Measurements from ENCODE around the gene PTAFR.

Gene PTAFR

GRCh38 chr1:28162151-28162550 lies 14.3 kb downstream of the PTAFR start:
- H3K4me1 ChIP-seq (ENCODE audit: low read depth, poor library complexity, severe bottlenecking): no peaks in the 10 kb centered on the region

GRCh38 chr1:28161751-28162150 lies 14.7 kb downstream of the PTAFR start:
- H3K27me3 ChIP-seq (ENCODE audit: insufficient read depth, low read depth): no peaks in the 10 kb centered on the region
- H3K9ac ChIP-seq: no peak overlapping the region
- no peak overlapping the region for H3K4me3 ChIP-seq (IDR thresholded peaks at IDR 0.05; ENCODE audit: insufficient read depth, low read depth, low read length)
- H4K20me1 ChIP-seq (ENCODE audit: insufficient read depth): no peaks in the 10 kb centered on the region
- no peak for TF ChIP-seq CTCF (conservative IDR thresholded peaks at IDR 0.05; ENCODE audit: low read depth, low read length)
- no peak overlapping the region for H3K4me2 ChIP-seq
- no peak overlapping the region for H3K27ac ChIP-seq
- no peaks in the 10 kb centered on the region for H3K79me2 ChIP-seq (ENCODE audit: insufficient read depth, low read depth)
- H2AFZ ChIP-seq (ENCODE audit: low read depth): no peak overlapping the region
- H3K36me3 ChIP-seq (ENCODE audit: insufficient read depth): no peaks in the 10 kb centered on the region
- H3K4me1 ChIP-seq (ENCODE audit: low read depth, poor library complexity, severe bottlenecking): no peaks in the 10 kb centered on the region

More at GRCh38 chr1:28162151-28162550, 14.3 kb downstream of the PTAFR start:
- Histone ChIP-seq H4K20me1 (ENCODE audit: insufficient read depth) (no peaks in the 10 kb centered on the region), H3K9ac (no peak overlapping the region), H2AFZ (ENCODE audit: low read depth) (no peak overlapping the region), H3K79me2 (ENCODE audit: insufficient read depth, low read depth) (no peaks in the 10 kb centered on the region), H3K36me3 (ENCODE audit: insufficient read depth) (no peaks in the 10 kb centered on the region), H3K4me2 (no peak overlapping the region), H3K27ac (no peak overlapping the region), H3K27me3 (ENCODE audit: insufficient read depth, low read depth) (no peaks in the 10 kb centered on the region), H3K4me3 (IDR thresholded peaks at IDR 0.05; ENCODE audit: insufficient read depth, low read depth, low read length) (no peak overlapping the region)
- no peak for TF ChIP-seq CTCF (conservative IDR thresholded peaks at IDR 0.05; ENCODE audit: low read depth, low read length)

- no peaks in the 10 kb centered on the region for H4K20me1 ChIP-seq (ENCODE audit: insufficient read depth)
- H3K27me3 ChIP-seq (ENCODE audit: insufficient read depth, low read depth): no peaks in the 10 kb centered on the region
- no peak overlapping the region for H3K27ac ChIP-seq
- H3K4me2 ChIP-seq: no peak overlapping the region
- H2AFZ ChIP-seq (ENCODE audit: low read depth): no peak overlapping the region
- no peaks in the 10 kb centered on the region for H3K79me2 ChIP-seq (ENCODE audit: insufficient read depth, low read depth)
- no peaks in the 10 kb centered on the region for H3K4me1 ChIP-seq (ENCODE audit: low read depth, poor library complexity, severe bottlenecking)
- no peak overlapping the region for H3K4me3 ChIP-seq (IDR thresholded peaks at IDR 0.05; ENCODE audit: insufficient read depth, low read depth, low read length)
- no peak overlapping the region for H3K9ac ChIP-seq
- no peaks in the 10 kb centered on the region for H3K36me3 ChIP-seq (ENCODE audit: insufficient read depth)
- no peak for TF ChIP-seq CTCF (conservative IDR thresholded peaks at IDR 0.05; ENCODE audit: low read depth, low read length)
Measured at GRCh38 chr1:28160782-28161266, 15.7 kb downstream of the PTAFR start.

- H3K4me3 ChIP-seq (IDR thresholded peaks at IDR 0.05; ENCODE audit: insufficient read depth, low read depth, low read length): no peak overlapping the region
Measured at GRCh38 chr1:28159680-28160079, 16.8 kb downstream of the PTAFR start.

More at GRCh38 chr1:28159680-28160079, 16.8 kb downstream of the PTAFR start:
- TF ChIP-seq CTCF (conservative IDR thresholded peaks at IDR 0.05; ENCODE audit: low read depth, low read length): no peak
- Histone ChIP-seq H3K4me1 (ENCODE audit: low read depth, poor library complexity, severe bottlenecking) (no peaks in the 10 kb centered on the region), H2AFZ (ENCODE audit: low read depth) (no peak overlapping the region), H3K4me2 (no peak overlapping the region), H4K20me1 (ENCODE audit: insufficient read depth) (no peaks in the 10 kb centered on the region), H3K27me3 (ENCODE audit: insufficient read depth, low read depth) (no peaks in the 10 kb centered on the region), H3K79me2 (ENCODE audit: insufficient read depth, low read depth) (no peaks in the 10 kb centered on the region), H3K36me3 (ENCODE audit: insufficient read depth) (no peaks in the 10 kb centered on the region), H3K27ac (no peak overlapping the region), H3K9ac (no peak overlapping the region)
